GM13976 (cell line): ENCODE results near the gene PIGW.

ENCODE experiments used
- DNase-seq: peaks from one replicate; pipeline ENCODE4 v3.0.0; 2012; ENCODE audit warnings: low spot score
- CTCF ChIP-seq: IDR thresholded peaks from 2 replicates; pipeline ENCODE4 v1.5.1; 2012; ENCODE audit warnings: borderline replicate concordance, mild to moderate bottlenecking; ENCODE audit not compliant: insufficient read depth; ENCODE audit errors: extremely low read depth, missing control alignments, control extremely low read depth
- in situ Hi-C: fragments of 300-500 bp; cut with MboI; formaldehyde crosslinking; loops from one replicate; pipeline ENCODE4 v1.12.0; 2022; ENCODE audit warnings: low sequenced_read_pairs, mixed read lengths, inconsistent platforms; ENCODE audit not compliant: unreplicated experiment

PIGW gene

GRCh38 chr17:36515837-36516236, 18.9 kb upstream of the PIGW start:
- DNase-seq: no peak
- in situ Hi-C loops: no loop called here
- no peak for TF ChIP-seq CTCF

GRCh38 chr17:36523113-36523512, 11.7 kb upstream of the PIGW start:
- TF ChIP-seq CTCF: no peak
- in situ Hi-C loops: no loop called here
- no peak for DNase-seq

GRCh38 chr17:36524428-36524876, 10.3 kb upstream of the PIGW start:
- no peak for TF ChIP-seq CTCF
- in situ Hi-C loops: no loop called here
- no peak for DNase-seq

- in situ Hi-C loops: no loop called here
- no peak for DNase-seq
- TF ChIP-seq CTCF: no peak
Measured at GRCh38 chr17:36525113-36525512, 9.7 kb upstream of the PIGW start.

- no peak for TF ChIP-seq CTCF
- no peak for DNase-seq
- in situ Hi-C loops: no loop called here
Measured at GRCh38 chr17:36525888-36526287, 8.9 kb upstream of the PIGW start.

GRCh38 chr17:36527621-36528250, 7.1 kb upstream of the PIGW start:
- DNase-seq: no peak
- no peak for TF ChIP-seq CTCF
- in situ Hi-C loops: no loop called here
